Measurements from ENCODE around the gene ARID3A. TPM values are rescaled to one million over a fixed set of nuclear protein-coding genes. Genes with fewer than 3 reads are reported as not detected.

The ARID3A gene
- total and polyA plus RNA-seq, 2 of the 8 experiments (the other 6 are each of a cell fraction or from before 2014, with no cell fraction given): 40.5 to 77.4 TPM

- no peak overlapping the region for H3K23ac ChIP-seq (ENCODE audit: insufficient read length)
- no peak for FAIRE-seq
- no peak overlapping the region for H3K4me3 ChIP-seq (ENCODE audit: extremely low read depth in 1 of 4, insufficient read depth in 2 of 4, low read depth in 3 of 4, low read length in 4 of 4)
- H3K79me1 ChIP-seq (ENCODE audit: low read depth, low read length): peaks cover 5% of the 10 kb centered on the region
- no peak overlapping the region for H2BK15ac ChIP-seq (ENCODE audit: low read length)
- no peak overlapping the region for H2AFZ ChIP-seq (ENCODE audit: low read length)
- no peak overlapping the region for H3K18ac ChIP-seq (ENCODE audit: extremely low read depth, low read length)
- no peak overlapping the region for H3K4me2 ChIP-seq (ENCODE audit: insufficient read depth in 1 of 2, low read depth in 2 of 2, low read length in 2 of 2)
- H2BK120ac ChIP-seq (replicated peaks; ENCODE audit: low read depth, low read length): no peak overlapping the region
- DNase-seq (ENCODE audit: low read depth in 1 of 2, low spot score in 2 of 2): no peak
- ChIA-PET POLR2A (ENCODE audit: partially characterized antibody) (interaction anchor here (0.6 to 4.8 kb wide), 3 partner anchors 10 to 296 kb away, joined by 3 to 33 read pairs (median 3); no protein-coding TSS in a partner anchor), CTCF (ENCODE audit: partially characterized antibody) (interaction anchor here (1.2 to 1.5 kb wide), 3 partner anchors 10 to 70 kb away, joined by 4 to 5 read pairs (median 4); no protein-coding TSS in a partner anchor)
- WGBS, 2 experiments (ENCODE audit: extremely low coverage in 1 of 2, insufficient coverage in 1 of 2, insufficient read length in 1 of 2, insufficient replicate concordance in 2 of 2, low coverage in 1 of 2, low lambda C conversion rate in 2 of 2, missing lambda C conversion rate in 1 of 2): 93% methylated on average over 14 of the region's 14 CpGs; no CpG with 5 or more reads in 1 of the 2 experiments
- H3K9ac ChIP-seq (replicated peaks in 1 of 4; ENCODE audit: extremely low read depth in 1 of 4, low read depth in 3 of 4, low read length in 3 of 4): no peak overlapping the region
- no peak overlapping the region for H2AK5ac ChIP-seq (ENCODE audit: low read depth, low read length)
- no peaks in the 10 kb centered on the region for H3K9me3 ChIP-seq (ENCODE audit: insufficient read depth in 2 of 2, low read depth in 1 of 2, low read length in 1 of 2)
- H3K4ac ChIP-seq (replicated peaks; ENCODE audit: insufficient read length, low read depth, low read length): no peak overlapping the region
- H3K4me1 ChIP-seq (replicated peaks in 1 of 4; ENCODE audit: control insufficient read depth in 3 of 4, insufficient read depth in 4 of 4, low read length in 3 of 4): peaks cover 0 to 4% (median under 1%) of the 10 kb centered on the region in 4 experiments; a peak in 4 of 7 replicates
- H4K91ac ChIP-seq (replicated peaks; ENCODE audit: insufficient read length, low read length): no peak overlapping the region
- no peak overlapping the region for H2BK20ac ChIP-seq (ENCODE audit: low read length)
- H4K20me1 ChIP-seq (replicated peaks in 1 of 2; ENCODE audit: control insufficient read depth in 1 of 2, insufficient read depth in 2 of 2, low read length in 2 of 2): peaks cover 3 to 9% of the 10 kb centered on the region in 2 experiments
- H3K56ac ChIP-seq (replicated peaks; ENCODE audit: insufficient read length, low read depth, low read length): no peak overlapping the region
- no peak overlapping the region for H4K5ac ChIP-seq (ENCODE audit: insufficient read length, low read depth, low read length)
- H3K36me3 ChIP-seq (ENCODE audit: control insufficient read depth in 2 of 4, insufficient read depth in 4 of 4, low read length in 3 of 4): peaks cover 7 to 21% (median 20%) of the 10 kb centered on the region in 4 experiments; a peak in 6 of 8 replicates
- H3K27me3 ChIP-seq (replicated peaks in 1 of 4; ENCODE audit: control insufficient read depth in 3 of 4, extremely low read depth in 1 of 4, insufficient read depth in 3 of 4, low read length in 3 of 4): no peaks in the 10 kb centered on the region
- H2BK5ac ChIP-seq (ENCODE audit: low read depth, low read length): no peak overlapping the region
- no peak overlapping the region for H2BK12ac ChIP-seq (ENCODE audit: low read depth, low read length)
- peaks cover 4% of the 10 kb centered on the region; the same call in 1 of the 2 replicates for H3K23me2 ChIP-seq (ENCODE audit: low read depth, low read length)
- no peak overlapping the region for H3K27ac ChIP-seq (ENCODE audit: low read depth, low read length)
- no peak overlapping the region for H3K14ac ChIP-seq (ENCODE audit: insufficient read length)
- no peak overlapping the region; the same call in 1 of the 2 replicates for H4K8ac ChIP-seq (ENCODE audit: extremely low read depth, insufficient read depth, low read length)
- peaks cover 0 to 17% of the 10 kb centered on the region in 2 experiments; a peak in 2 of 4 replicates for H3K79me2 ChIP-seq (ENCODE audit: control insufficient read depth in 1 of 2, insufficient read depth in 2 of 2, low read length in 2 of 2)
- TF ChIP-seq EZH2 (IDR thresholded peaks at IDR 0.05; ENCODE audit: low read depth, low read length, severe bottlenecking) (no peak), NANOG (IDR thresholded peaks at IDR 0.05; ENCODE audit: insufficient read depth, low read depth, low read length, poor library complexity, severe bottlenecking) (no peak), TEAD4 (IDR thresholded peaks at IDR 0.05; ENCODE audit: low read depth, low read length) (no peak), POU5F1 (IDR thresholded peaks at IDR 0.05; ENCODE audit: low read depth, low read length) (no peak), SIRT6 (IDR thresholded peaks at IDR 0.05; ENCODE audit: low read length) (no peak)
Measured at GRCh38 chr19:986083-986482, 60.2 kb downstream of the ARID3A start.
